Right lung (tissue), 5 donors: ENCODE data around the gene ZNF385D. TPM values are rescaled to one million over a fixed set of nuclear protein-coding genes. Genes with fewer than 3 reads are reported as not detected.
"Not testable (repeated sequence)": the region's sequence is repeated elsewhere in the genome, so short reads cannot be mapped to it uniquely, and the experiment has no call there.

ENCODE experiments used
- DNase-seq, 2 donors: peaks; one replicate each; pipeline ENCODE4 v3.0.0-alpha.2; 2013
- polyA plus RNA-seq, 5 donors: library from polyadenylated mRNA; unstranded; fragments of 120-200 nt; gene quantifications; one replicate each; pipeline versions ENCODE4 v1.2.1 to v1.2.3, GENCODE V29; 2013; ENCODE audit warnings: inconsistent platforms in 1 of 5, low replicate concordance in 1 of 5; ENCODE audit not compliant: insufficient read length in 5 of 5, insufficient read depth in 1 of 5

Gene ZNF385D
- polyA plus RNA-seq, 5 donors: 12.9 to 32.7 (median 22.9) TPM

GRCh38 chr3:21524133-21524532 lies 226.9 kb downstream of the ZNF385D start:
- DNase-seq: no peak

GRCh38 chr3:21520106-21520963 lies 230.7 kb downstream of the ZNF385D start:
- DNase-seq: no peak

GRCh38 chr3:21517184-21517583 lies 233.8 kb downstream of the ZNF385D start:
- DNase-seq: no peak

- no peak for DNase-seq
Observed at GRCh38 chr3:21515417-21515816, 235.6 kb downstream of the ZNF385D start.

GRCh38 chr3:21509731-21510470 lies 241.1 kb downstream of the ZNF385D start:
- DNase-seq: no peak

- DNase-seq: no peak
Observed at GRCh38 chr3:21508246-21508645, 242.8 kb downstream of the ZNF385D start.

GRCh38 chr3:21505711-21506460 lies 245.1 kb downstream of the ZNF385D start:
- no peak for DNase-seq

GRCh38 chr3:21502656-21503055 lies 248.4 kb downstream of the ZNF385D start:
- DNase-seq: peak in 1 of 2 donors; percentile 15

GRCh38 chr3:21500834-21501233 lies 250.2 kb downstream of the ZNF385D start:
- no peak for DNase-seq

GRCh38 chr3:21490671-21491070 lies 260.3 kb downstream of the ZNF385D start:
- DNase-seq: not testable (repeated sequence)

- DNase-seq: no peak
Observed at GRCh38 chr3:21487520-21487919, 263.5 kb downstream of the ZNF385D start.

GRCh38 chr3:21486024-21486935 lies 264.7 kb downstream of the ZNF385D start:
- not testable (repeated sequence) for DNase-seq

GRCh38 chr3:21484828-21485144 lies 266.2 kb downstream of the ZNF385D start:
- DNase-seq: no peak

GRCh38 chr3:21484057-21484827 lies 266.8 kb downstream of the ZNF385D start:
- DNase-seq: peak; percentile 21 to 35

GRCh38 chr3:21481991-21482390 lies 269.0 kb downstream of the ZNF385D start:
- no peak for DNase-seq

- DNase-seq: no peak
Observed at GRCh38 chr3:21477541-21478288, 273.3 kb downstream of the ZNF385D start.

GRCh38 chr3:21466476-21466875 lies 284.5 kb downstream of the ZNF385D start:
- DNase-seq: no peak

GRCh38 chr3:21464746-21465145 lies 286.3 kb downstream of the ZNF385D start:
- no peak for DNase-seq

GRCh38 chr3:21463319-21463718 lies 287.7 kb downstream of the ZNF385D start:
- no peak for DNase-seq

GRCh38 chr3:21462141-21462540 lies 288.9 kb downstream of the ZNF385D start:
- DNase-seq: no peak
